ENCODE measurements around the gene GAB4. TPM values are rescaled to one million over a fixed set of nuclear protein-coding genes. Genes with fewer than 3 reads are reported as not detected.

Gene GAB4
- total and polyA plus RNA-seq, 5 donors from 2014 or later: not detected

DNA sequence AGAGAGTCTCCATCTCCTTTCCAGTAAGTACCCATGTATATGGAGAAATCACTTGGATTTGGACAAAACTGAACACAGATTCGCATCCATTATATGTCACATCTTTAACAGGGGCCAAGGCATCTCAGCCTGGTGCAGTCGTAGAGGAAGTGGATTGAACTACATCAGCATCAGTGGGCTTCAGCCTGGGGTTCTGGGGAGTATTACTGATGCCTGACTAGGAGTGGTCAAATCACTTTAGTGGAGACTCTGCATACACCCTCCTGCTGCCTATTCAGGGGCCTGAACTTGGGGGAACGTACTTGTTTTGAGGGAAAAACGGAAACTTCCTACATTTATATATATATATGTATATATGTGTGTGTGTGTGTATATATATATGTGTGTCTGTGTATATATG lies 72.8 kb downstream of the GAB4 start:
- Histone ChIP-seq H3K27me3 (ENCODE audit: control insufficient read depth, insufficient read depth, low read length) (peaks cover 2% of the 10 kb centered on the region), H3K9me3 (ENCODE audit: control insufficient read depth in 2 of 2, low read length in 2 of 2) (no peaks in the 10 kb centered on the region), H3K27ac (ENCODE audit: insufficient read depth, low read length, poor library complexity, severe bottlenecking) (no peak overlapping the region), H3K4me3 (ENCODE audit: low read depth, low read length) (no peak overlapping the region), H3K4me1 (ENCODE audit: control insufficient read depth, insufficient read depth, low read length, poor library complexity, severe bottlenecking) (no peaks in the 10 kb centered on the region), H3K36me3 (ENCODE audit: control insufficient read depth, insufficient read depth, low read length) (no peaks in the 10 kb centered on the region)
- no peak for DNase-seq
- Mint-ChIP-seq H3K9me3 (no peaks in the 10 kb centered on the region), H3K27ac (no peak overlapping the region), H3K4me3 (no peak overlapping the region), H3K36me3 (no peaks in the 10 kb centered on the region), H3K27me3 (peaks cover 8% of the 10 kb centered on the region), H3K4me1 (no peaks in the 10 kb centered on the region)
- ATAC-seq (ENCODE audit: low read depth in 2 of 2): no peak

DNA sequence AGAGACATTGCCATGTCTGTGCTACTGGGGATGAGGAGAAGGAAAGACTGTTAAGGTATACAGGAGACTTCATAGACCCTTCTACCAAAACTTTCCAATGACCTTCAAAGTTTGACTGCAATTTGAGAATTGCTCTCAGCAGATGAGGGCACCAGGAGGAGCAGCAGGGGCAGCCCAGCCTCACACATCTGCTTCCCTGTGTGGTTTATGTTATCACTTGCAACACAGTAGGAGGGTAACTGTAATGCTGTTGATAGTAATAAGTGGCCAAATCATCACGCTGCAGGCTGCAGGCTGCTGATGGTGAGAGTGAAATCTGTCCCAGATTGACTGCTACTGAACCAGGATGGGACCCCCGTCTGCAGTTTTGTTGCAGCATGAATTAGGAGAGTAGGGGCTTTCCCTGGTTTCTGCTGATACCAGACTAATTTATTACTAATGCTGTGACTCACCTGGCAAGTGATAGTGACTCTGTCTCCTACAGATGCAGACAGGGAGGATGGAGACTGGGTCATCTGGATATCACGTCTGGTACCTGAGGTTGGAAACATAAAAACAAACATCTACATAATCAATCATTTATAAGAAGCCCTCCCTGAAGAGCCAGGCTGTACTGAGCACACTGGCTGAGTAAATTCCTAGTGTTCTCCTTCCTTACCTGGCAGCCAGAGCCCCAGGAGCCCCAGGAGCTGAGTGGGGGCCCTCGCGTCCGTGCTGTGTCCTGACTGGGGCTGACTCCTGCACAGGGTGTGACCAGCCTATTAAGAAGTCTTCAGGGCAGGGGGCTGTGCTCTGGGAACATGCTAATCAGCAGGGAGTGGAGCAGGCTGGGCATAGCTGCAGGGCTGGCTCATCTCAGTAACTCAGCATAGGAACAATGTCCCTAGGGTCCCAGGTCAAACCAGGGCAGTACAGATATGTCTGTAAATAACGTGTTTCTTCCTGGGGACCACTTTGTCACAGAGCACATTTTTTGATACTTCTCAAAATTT lies 74.4 kb downstream of the GAB4 start:
- no peaks in the 10 kb centered on the region for H3K9me3 ChIP-seq (ENCODE audit: control insufficient read depth in 2 of 2, low read length in 2 of 2)
- no peak overlapping the region for H3K27ac Mint-ChIP-seq
- H3K4me3 ChIP-seq (ENCODE audit: low read depth, low read length): no peak overlapping the region
- H3K27me3 Mint-ChIP-seq: peaks cover 8% of the 10 kb centered on the region
- no peaks in the 10 kb centered on the region for H3K9me3 Mint-ChIP-seq
- peaks cover 2% of the 10 kb centered on the region for H3K27me3 ChIP-seq (ENCODE audit: control insufficient read depth, insufficient read depth, low read length)
- no peaks in the 10 kb centered on the region for H3K4me1 ChIP-seq (ENCODE audit: control insufficient read depth, insufficient read depth, low read length, poor library complexity, severe bottlenecking)
- H3K36me3 Mint-ChIP-seq: no peaks in the 10 kb centered on the region
- no peak overlapping the region for H3K4me3 Mint-ChIP-seq
- H3K27ac ChIP-seq (ENCODE audit: insufficient read depth, low read length, poor library complexity, severe bottlenecking): no peak overlapping the region
- H3K36me3 ChIP-seq (ENCODE audit: control insufficient read depth, insufficient read depth, low read length): no peaks in the 10 kb centered on the region
- no peak for ATAC-seq (ENCODE audit: low read depth in 2 of 2)
- no peaks in the 10 kb centered on the region for H3K4me1 Mint-ChIP-seq
- DNase-seq: no peak

DNA sequence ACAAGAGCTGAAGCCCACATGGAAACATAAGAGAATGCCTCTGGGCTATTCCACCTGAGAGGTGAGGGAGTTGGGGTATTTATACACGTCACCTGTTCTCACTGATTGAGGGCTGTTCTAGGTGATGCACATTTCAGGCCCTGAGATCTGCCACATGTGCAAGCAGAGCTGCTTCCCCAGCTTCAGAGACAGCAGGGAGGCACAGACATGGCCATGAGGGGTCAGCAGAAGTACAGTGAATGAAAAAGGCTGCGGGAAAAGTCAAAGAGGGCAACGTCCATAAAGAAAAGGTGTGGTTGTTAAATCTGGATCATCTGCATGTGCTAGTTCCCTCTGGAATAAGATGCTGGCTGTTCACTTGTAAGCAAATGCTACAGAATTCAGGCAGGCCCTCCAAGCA lies 75.4 kb downstream of the GAB4 start:
- Mint-ChIP-seq H3K36me3 (no peaks in the 10 kb centered on the region), H3K9me3 (no peaks in the 10 kb centered on the region), H3K4me1 (no peaks in the 10 kb centered on the region), H3K4me3 (no peak overlapping the region), H3K27ac (no peak overlapping the region), H3K27me3 (peaks cover 8% of the 10 kb centered on the region)
- peaks cover 5% of the 10 kb centered on the region for H3K27me3 ChIP-seq (ENCODE audit: control insufficient read depth, insufficient read depth, low read length)
- H3K9me3 ChIP-seq (ENCODE audit: control insufficient read depth in 2 of 2, low read length in 2 of 2): no peaks in the 10 kb centered on the region
- H3K4me1 ChIP-seq (ENCODE audit: control insufficient read depth, insufficient read depth, low read length, poor library complexity, severe bottlenecking): no peaks in the 10 kb centered on the region
- no peak for ATAC-seq (ENCODE audit: low read depth in 2 of 2)
- no peak for DNase-seq
- H3K36me3 ChIP-seq (ENCODE audit: control insufficient read depth, insufficient read depth, low read length): no peaks in the 10 kb centered on the region
- no peak overlapping the region for H3K27ac ChIP-seq (ENCODE audit: insufficient read depth, low read length, poor library complexity, severe bottlenecking)
- H3K4me3 ChIP-seq (ENCODE audit: low read depth, low read length): no peak overlapping the region

DNA sequence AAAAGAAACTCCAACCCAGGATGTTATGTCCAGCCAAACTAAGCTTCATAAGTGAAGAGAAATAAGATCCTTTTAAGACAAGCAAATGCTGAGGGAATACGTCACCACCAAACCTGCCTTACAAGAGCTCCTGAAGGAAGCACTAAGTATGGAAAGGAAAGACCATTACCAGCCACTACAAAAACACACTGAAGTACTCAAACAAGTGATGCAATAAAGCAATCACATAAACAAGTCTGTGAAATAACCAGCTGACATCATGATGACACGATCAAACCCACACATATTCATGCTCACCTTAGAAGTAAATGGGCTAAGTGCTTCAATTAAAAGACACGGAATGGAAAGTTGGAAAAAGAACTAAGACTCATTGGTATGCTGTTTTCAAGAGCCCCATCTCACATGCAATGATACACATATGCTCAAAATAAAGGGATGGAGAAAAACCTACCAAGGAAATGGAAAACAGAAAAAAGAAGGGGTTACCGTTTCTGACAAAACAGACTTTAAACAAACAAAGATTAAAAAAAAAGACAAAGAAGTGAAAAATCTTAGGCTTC lies 82.5 kb downstream of the GAB4 start:
- no peaks in the 10 kb centered on the region for H3K36me3 Mint-ChIP-seq
- H3K4me1 ChIP-seq (ENCODE audit: control insufficient read depth, insufficient read depth, low read length, poor library complexity, severe bottlenecking): no peaks in the 10 kb centered on the region
- H3K9me3 Mint-ChIP-seq: no peaks in the 10 kb centered on the region

DNA sequence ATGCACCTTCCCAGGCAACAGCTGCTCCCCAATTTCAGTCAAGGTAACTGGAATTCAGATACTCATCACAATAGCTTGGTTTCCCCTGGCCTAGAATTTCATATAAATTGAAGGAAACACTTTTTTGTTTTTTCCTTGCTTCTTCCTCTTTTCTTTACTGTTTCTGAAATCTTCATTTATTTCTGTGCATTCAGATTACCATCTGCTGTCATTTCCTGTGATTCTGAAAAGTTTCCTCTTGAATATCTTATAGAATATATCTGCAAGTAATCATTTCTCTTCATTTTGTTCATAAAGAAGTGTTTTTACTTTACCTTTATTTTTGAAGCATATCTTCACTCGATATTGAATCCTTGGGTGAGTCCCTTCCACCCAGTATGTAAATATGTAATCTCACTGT lies 85.3 kb downstream of the GAB4 start:
- H3K27ac Mint-ChIP-seq: no peak overlapping the region

More for the DNA sequence above, 82.5 kb downstream of the GAB4 start:
- no peaks in the 10 kb centered on the region for H3K36me3 ChIP-seq (ENCODE audit: control insufficient read depth, insufficient read depth, low read length)
- peaks cover 14% of the 10 kb centered on the region for H3K27me3 Mint-ChIP-seq
- H3K4me3 Mint-ChIP-seq: no peak overlapping the region
- H3K4me3 ChIP-seq (ENCODE audit: low read depth, low read length): no peak overlapping the region
- H3K27me3 ChIP-seq (ENCODE audit: control insufficient read depth, insufficient read depth, low read length): peaks cover 5% of the 10 kb centered on the region
- H3K9me3 ChIP-seq (ENCODE audit: control insufficient read depth in 2 of 2, low read length in 2 of 2): no peaks in the 10 kb centered on the region
- H3K27ac Mint-ChIP-seq: no peak overlapping the region
- no peak overlapping the region for H3K27ac ChIP-seq (ENCODE audit: insufficient read depth, low read length, poor library complexity, severe bottlenecking)
- no peak for ATAC-seq (ENCODE audit: low read depth in 2 of 2)
- no peaks in the 10 kb centered on the region for H3K4me1 Mint-ChIP-seq
- DNase-seq: no peak

DNA sequence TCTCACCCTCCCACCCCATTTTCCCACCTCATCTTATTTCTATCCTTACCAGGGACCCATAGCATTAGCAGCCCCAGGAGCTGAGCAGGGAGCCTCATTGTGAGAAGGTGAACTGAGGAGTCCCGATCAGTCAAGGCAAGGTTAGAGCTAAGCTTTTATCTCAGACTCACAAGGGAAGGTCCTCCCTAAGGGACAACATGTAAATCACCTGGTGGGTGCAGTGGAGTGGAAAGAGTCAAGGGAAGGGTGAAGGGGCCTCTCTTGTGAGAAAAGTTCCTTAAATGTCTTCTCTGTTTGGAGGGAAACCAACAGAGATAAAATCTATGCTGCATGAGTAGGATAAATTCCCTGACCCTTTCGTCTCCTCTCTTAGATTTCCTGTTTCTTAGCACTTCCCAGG lies 85.9 kb downstream of the GAB4 start:
- Histone ChIP-seq H3K9me3 (ENCODE audit: control insufficient read depth in 2 of 2, low read length in 2 of 2) (no peaks in the 10 kb centered on the region), H3K36me3 (ENCODE audit: control insufficient read depth, insufficient read depth, low read length) (no peaks in the 10 kb centered on the region), H3K4me3 (ENCODE audit: low read depth, low read length) (no peak overlapping the region), H3K4me1 (ENCODE audit: control insufficient read depth, insufficient read depth, low read length, poor library complexity, severe bottlenecking) (no peaks in the 10 kb centered on the region), H3K27me3 (ENCODE audit: control insufficient read depth, insufficient read depth, low read length) (peaks cover 4% of the 10 kb centered on the region), H3K27ac (ENCODE audit: insufficient read depth, low read length, poor library complexity, severe bottlenecking) (no peak overlapping the region)
- DNase-seq (no peak), ATAC-seq (ENCODE audit: low read depth in 2 of 2) (no peak)
- Mint-ChIP-seq H3K36me3 (no peaks in the 10 kb centered on the region), H3K9me3 (no peaks in the 10 kb centered on the region), H3K4me3 (no peak overlapping the region), H3K27ac (no peak overlapping the region), H3K27me3 (peaks cover 28% of the 10 kb centered on the region), H3K4me1 (peaks cover 0 to 2% (median 0%) of the 10 kb centered on the region in 4 donors)

More for the DNA sequence above, 85.3 kb downstream of the GAB4 start:
- H3K4me3 ChIP-seq (ENCODE audit: low read depth, low read length): no peak overlapping the region
- peaks cover 2% of the 10 kb centered on the region for H3K27me3 ChIP-seq (ENCODE audit: control insufficient read depth, insufficient read depth, low read length)
- no peaks in the 10 kb centered on the region for H3K4me1 ChIP-seq (ENCODE audit: control insufficient read depth, insufficient read depth, low read length, poor library complexity, severe bottlenecking)
- peaks cover 23% of the 10 kb centered on the region for H3K27me3 Mint-ChIP-seq
- no peak for ATAC-seq (ENCODE audit: low read depth in 2 of 2)
- no peak for DNase-seq
- H3K4me1 Mint-ChIP-seq: no peaks in the 10 kb centered on the region
- no peaks in the 10 kb centered on the region for H3K9me3 Mint-ChIP-seq
- H3K36me3 ChIP-seq (ENCODE audit: control insufficient read depth, insufficient read depth, low read length): no peaks in the 10 kb centered on the region
- H3K4me3 Mint-ChIP-seq: no peak overlapping the region
- H3K36me3 Mint-ChIP-seq: no peaks in the 10 kb centered on the region
- no peaks in the 10 kb centered on the region for H3K9me3 ChIP-seq (ENCODE audit: control insufficient read depth in 2 of 2, low read length in 2 of 2)
- H3K27ac ChIP-seq (ENCODE audit: insufficient read depth, low read length, poor library complexity, severe bottlenecking): no peak overlapping the region

DNA sequence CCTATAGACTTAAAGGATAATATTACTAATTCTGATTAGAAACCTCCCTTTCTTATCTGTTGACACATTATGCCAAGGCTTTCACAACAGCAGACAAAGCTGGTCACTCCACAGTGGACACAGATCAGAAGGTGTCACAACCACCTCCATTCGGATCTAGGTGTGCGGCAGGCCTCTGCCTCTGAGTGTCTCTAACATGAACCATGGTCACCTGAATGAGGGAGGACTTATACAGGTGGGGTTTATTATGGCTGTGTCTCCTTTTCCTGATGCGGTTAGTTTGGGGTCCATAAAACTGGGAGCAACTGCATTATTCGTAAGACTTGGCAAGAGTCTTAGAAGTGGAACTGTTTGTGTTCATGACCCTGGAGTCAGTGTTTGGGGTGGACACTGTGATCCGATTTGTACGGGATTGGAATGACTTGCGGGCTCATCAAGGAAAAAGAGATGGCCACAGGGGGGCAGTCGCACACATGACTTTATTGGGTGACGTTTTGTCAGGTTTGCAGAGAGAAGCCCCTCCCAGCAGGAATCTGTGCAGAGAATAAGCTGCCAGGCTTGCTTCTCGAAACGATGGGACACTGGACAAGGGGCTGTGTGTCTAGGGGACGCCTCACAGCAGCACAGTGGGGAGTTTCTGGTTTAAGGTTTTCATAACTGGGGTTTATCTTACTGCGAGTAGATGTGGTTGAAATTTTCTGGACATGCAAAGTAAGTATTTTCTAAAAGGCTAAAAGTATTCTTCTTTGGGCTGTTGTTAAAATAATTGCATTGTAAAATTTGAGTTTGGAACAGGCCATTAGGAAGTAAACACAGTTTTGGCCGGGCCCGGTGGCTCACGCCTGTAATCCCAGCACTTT lies 90.6 kb downstream of the GAB4 start:
- ATAC-seq (ENCODE audit: low read depth in 2 of 2) (no peak), DNase-seq (peak in 2 of 3 donors; percentile 18 to 63)
- Mint-ChIP-seq H3K4me3 (no peak overlapping the region), H3K9me3 (no peaks in the 10 kb centered on the region), H3K4me1 (peaks cover 0 to 2% (median 0%) of the 10 kb centered on the region in 4 donors), H3K27me3 (peaks cover 20% of the 10 kb centered on the region), H3K27ac (no peak overlapping the region), H3K36me3 (no peaks in the 10 kb centered on the region)
- H3K4me3 ChIP-seq (ENCODE audit: low read depth, low read length): no peak overlapping the region
- no peak overlapping the region for H3K27ac ChIP-seq (ENCODE audit: insufficient read depth, low read length, poor library complexity, severe bottlenecking)
- no peaks in the 10 kb centered on the region for H3K4me1 ChIP-seq (ENCODE audit: control insufficient read depth, insufficient read depth, low read length, poor library complexity, severe bottlenecking)
- no peaks in the 10 kb centered on the region for H3K9me3 ChIP-seq (ENCODE audit: control insufficient read depth in 2 of 2, low read length in 2 of 2)
- H3K27me3 ChIP-seq (ENCODE audit: control insufficient read depth, insufficient read depth, low read length): peaks cover 5% of the 10 kb centered on the region
- H3K36me3 ChIP-seq (ENCODE audit: control insufficient read depth, insufficient read depth, low read length): no peaks in the 10 kb centered on the region
